ENCODE results near the gene CHCHD6. TPM values are rescaled to one million over a fixed set of nuclear protein-coding genes. Genes with fewer than 3 reads are reported as not detected.

CHCHD6 gene
- polyA plus RNA-seq, 1 donor from 2014 or later: 102 TPM

- Histone ChIP-seq H3K36me3 (ENCODE audit: insufficient read depth, low read length) (no peaks in the 10 kb centered on the region), H3K4me2 (ENCODE audit: low read length) (no peak overlapping the region), H3K27ac (ENCODE audit: low read length) (no peak overlapping the region), H3K9me3 (ENCODE audit: low read length) (no peaks in the 10 kb centered on the region), H3F3A (ENCODE audit: insufficient read depth, low read length, poor library complexity, severe bottlenecking) (no peaks in the 10 kb centered on the region), H3K9ac (ENCODE audit: low read length) (no peak overlapping the region), H3K79me2 (replicated peaks; ENCODE audit: insufficient read depth, low read length) (no peaks in the 10 kb centered on the region), H4K20me1 (ENCODE audit: insufficient read depth) (no peaks in the 10 kb centered on the region), H2AFZ (ENCODE audit: low read depth, low read length) (no peak overlapping the region), H3K27me3 (ENCODE audit: insufficient read depth, low read depth, low read length) (no peaks in the 10 kb centered on the region), H3K9me2 (ENCODE audit: insufficient read depth, low read length) (no peaks in the 10 kb centered on the region), H3K4me3 (ENCODE audit: low read length) (no peak overlapping the region)
- TF ChIP-seq EP300 (conservative IDR thresholded peaks at IDR 0.05; ENCODE audit: poor library complexity, severe bottlenecking): no peak
- TF ChIP-seq CTCF (IDR thresholded peaks at IDR 0.05; ENCODE audit: poor library complexity, severe bottlenecking): no peak
- no peak for TF ChIP-seq EZH2 (IDR thresholded peaks at IDR 0.05; ENCODE audit: borderline replicate concordance, insufficient read depth, low read length, poor library complexity, severe bottlenecking)
- TF ChIP-seq REST (IDR thresholded peaks at IDR 0.05; ENCODE audit: borderline replicate concordance): no peak
- no peak for TF ChIP-seq POLR2AphosphoS5 (IDR thresholded peaks at IDR 0.05)
Measured at GRCh38 chr3:126900859-126901540, 197.0 kb downstream of the CHCHD6 start.

- no peaks in the 10 kb centered on the region for H3K9me3 ChIP-seq (ENCODE audit: low read length)
- H3K4me2 ChIP-seq (ENCODE audit: low read length): no peak overlapping the region
- no peaks in the 10 kb centered on the region for H3K36me3 ChIP-seq (ENCODE audit: insufficient read depth, low read length)
- H3K9ac ChIP-seq (ENCODE audit: low read length): no peak overlapping the region
- H3K4me3 ChIP-seq (ENCODE audit: low read length): no peak overlapping the region
- H3F3A ChIP-seq (ENCODE audit: insufficient read depth, low read length, poor library complexity, severe bottlenecking): no peaks in the 10 kb centered on the region
- no peaks in the 10 kb centered on the region for H3K9me2 ChIP-seq (ENCODE audit: insufficient read depth, low read length)
- TF ChIP-seq CTCF (IDR thresholded peaks at IDR 0.05; ENCODE audit: poor library complexity, severe bottlenecking) (no peak), MXI1 (conservative IDR thresholded peaks at IDR 0.05; ENCODE audit: poor library complexity, severe bottlenecking) (no peak), RAD21 (conservative IDR thresholded peaks at IDR 0.05) (no peak), REST (IDR thresholded peaks at IDR 0.05; ENCODE audit: borderline replicate concordance) (no peak), POLR2AphosphoS5 (IDR thresholded peaks at IDR 0.05) (no peak), EZH2 (IDR thresholded peaks at IDR 0.05; ENCODE audit: borderline replicate concordance, insufficient read depth, low read length, poor library complexity, severe bottlenecking) (no peak), SMC3 (conservative IDR thresholded peaks at IDR 0.05; ENCODE audit: poor library complexity) (no peak), TAF1 (IDR thresholded peaks at IDR 0.05; ENCODE audit: low read depth) (no peak), EP300 (conservative IDR thresholded peaks at IDR 0.05; ENCODE audit: poor library complexity, severe bottlenecking) (no peak)
- H3K27me3 ChIP-seq (ENCODE audit: insufficient read depth, low read depth, low read length): no peaks in the 10 kb centered on the region
- H3K27ac ChIP-seq (ENCODE audit: low read length): no peak overlapping the region
- H4K20me1 ChIP-seq (ENCODE audit: insufficient read depth): no peaks in the 10 kb centered on the region
- no peak overlapping the region for H2AFZ ChIP-seq (ENCODE audit: low read depth, low read length)
- no peaks in the 10 kb centered on the region for H3K79me2 ChIP-seq (replicated peaks; ENCODE audit: insufficient read depth, low read length)
Measured at GRCh38 chr3:126901631-126902030, 197.6 kb downstream of the CHCHD6 start.

Measured in neural cell (in vitro differentiated cells).